Activated naive CD8-positive, alpha-beta T cell treated with anti-CD3 and anti-CD28 coated beads, Interleukin-2, amount 50 U/mL, for 24 hours (primary cell): Measurements from ENCODE around the gene BARX1.

Experiments used
- ATAC-seq: fragments of 150-1000 bp; cut with Tn5 transposase; one replicate; pipeline ENCODE4 v1.10.0; 2021
- DNase-seq: peaks from one replicate; pipeline ENCODE4 v3.0.0; 2021
- H3K27ac Mint-ChIP-seq: one replicate; pipeline ENCODE4 v1.8.0; 2021; ENCODE audit warnings: mild to moderate bottlenecking, mixed read lengths
- H3K27me3 Mint-ChIP-seq: one replicate; pipeline ENCODE4 v1.8.0; 2021; ENCODE audit warnings: mixed read lengths
- H3K36me3 Mint-ChIP-seq: one replicate; pipeline ENCODE4 v1.8.0; 2021; ENCODE audit warnings: low read depth, mixed read lengths
- H3K4me1 Mint-ChIP-seq: one replicate; pipeline ENCODE4 v1.8.0; 2021; ENCODE audit warnings: mixed read lengths
- H3K4me3 Mint-ChIP-seq: one replicate; pipeline ENCODE4 v1.8.0; 2021; ENCODE audit warnings: mild to moderate bottlenecking, moderate library complexity, mixed read lengths
- H3K9me3 Mint-ChIP-seq: one replicate; pipeline ENCODE4 v1.8.0; 2021; ENCODE audit warnings: mixed read lengths

The BARX1 gene

DNA sequence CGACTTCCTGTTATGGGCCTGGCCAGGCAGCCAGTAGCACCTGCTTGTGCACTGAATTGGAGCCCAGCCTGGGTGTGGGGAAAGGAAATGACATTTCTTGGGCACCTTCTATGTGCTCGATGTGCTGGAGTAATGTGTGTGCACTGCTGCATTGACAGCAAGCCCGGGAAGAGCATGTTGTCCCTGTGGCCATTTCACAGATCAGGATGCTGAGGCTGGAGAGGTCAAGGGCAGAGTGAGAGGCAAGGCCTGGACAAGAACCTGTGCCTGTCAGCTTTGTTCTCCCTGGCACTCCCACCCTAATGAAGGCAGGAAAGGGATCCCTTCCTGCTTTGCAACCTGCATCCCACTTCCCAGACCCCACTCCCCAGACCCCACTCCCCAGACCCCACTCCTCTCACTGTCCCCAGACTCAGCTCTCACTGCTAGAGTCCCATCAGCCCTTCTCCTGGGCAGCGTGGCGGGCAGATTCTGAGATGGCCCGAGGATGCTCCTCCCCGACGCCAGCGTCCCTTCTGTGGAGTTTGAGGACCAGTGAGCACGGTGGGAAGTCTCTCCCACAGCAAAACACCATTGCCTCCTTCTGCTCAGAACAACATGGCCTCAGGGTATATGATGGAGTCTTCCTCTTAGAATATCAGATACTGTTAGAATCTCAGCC is 49.6 kb downstream of the BARX1 start:
- H3K27me3 Mint-ChIP-seq, result peaks cover 8% of the 10 kb centered on the region

DNA sequence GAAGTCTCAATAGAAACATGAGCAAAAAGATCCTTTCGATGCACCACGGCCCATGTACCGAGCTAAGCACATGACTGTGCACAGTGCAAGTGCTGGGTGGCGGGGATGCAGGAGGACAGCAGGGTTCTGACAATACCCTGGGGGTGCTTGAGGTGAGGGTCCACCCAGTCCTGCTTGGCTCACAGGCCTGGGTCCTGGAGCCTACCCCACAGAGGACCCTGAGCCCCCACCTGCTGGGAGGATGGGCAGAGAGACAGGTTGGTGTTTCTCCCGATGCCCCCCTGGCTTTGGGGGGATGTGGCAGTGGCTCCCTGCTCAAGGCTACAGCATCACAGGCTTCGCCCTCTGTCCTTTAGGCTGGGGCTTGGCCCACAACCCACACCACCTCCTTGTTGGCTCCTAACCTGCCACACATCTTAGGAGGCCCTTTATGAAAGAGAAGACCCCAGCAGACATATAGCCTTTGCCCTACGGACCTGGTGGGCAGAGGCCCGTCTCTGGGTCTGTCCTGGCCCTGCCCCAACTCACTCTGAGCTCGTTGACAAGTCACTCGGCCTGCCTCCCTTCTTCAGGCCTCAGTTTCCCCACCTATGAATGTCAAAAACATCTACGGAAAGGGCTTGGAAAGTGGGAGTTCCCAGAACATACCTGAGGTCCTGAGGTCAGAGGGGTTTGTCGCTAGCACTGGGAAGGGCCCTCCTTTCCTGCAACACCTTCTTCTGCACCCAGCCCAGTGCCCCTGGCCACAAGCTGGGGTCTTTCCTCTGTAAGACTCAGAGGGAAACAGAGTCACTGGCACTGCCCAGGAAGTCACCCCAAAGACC is 50.3 kb downstream of the BARX1 start:
- peaks cover 2% of the 10 kb centered on the region for H3K4me1 Mint-ChIP-seq
- no peak for DNase-seq
- H3K9me3 Mint-ChIP-seq, result peaks cover 4% of the 10 kb centered on the region
- no peaks in the 10 kb centered on the region for H3K36me3 Mint-ChIP-seq
- ATAC-seq, result no peak
- H3K27ac Mint-ChIP-seq, result no peak overlapping the region
- no peak overlapping the region for H3K4me3 Mint-ChIP-seq
- H3K27me3 Mint-ChIP-seq, result peaks cover 8% of the 10 kb centered on the region

More for the DNA sequence above, 49.6 kb downstream of the BARX1 start:
- peaks cover 2% of the 10 kb centered on the region for H3K4me1 Mint-ChIP-seq
- ATAC-seq (no peak), DNase-seq (no peak)
- H3K36me3 Mint-ChIP-seq, result no peaks in the 10 kb centered on the region
- H3K4me3 Mint-ChIP-seq, result no peak overlapping the region
- no peaks in the 10 kb centered on the region for H3K9me3 Mint-ChIP-seq
- no peak overlapping the region for H3K27ac Mint-ChIP-seq

DNA sequence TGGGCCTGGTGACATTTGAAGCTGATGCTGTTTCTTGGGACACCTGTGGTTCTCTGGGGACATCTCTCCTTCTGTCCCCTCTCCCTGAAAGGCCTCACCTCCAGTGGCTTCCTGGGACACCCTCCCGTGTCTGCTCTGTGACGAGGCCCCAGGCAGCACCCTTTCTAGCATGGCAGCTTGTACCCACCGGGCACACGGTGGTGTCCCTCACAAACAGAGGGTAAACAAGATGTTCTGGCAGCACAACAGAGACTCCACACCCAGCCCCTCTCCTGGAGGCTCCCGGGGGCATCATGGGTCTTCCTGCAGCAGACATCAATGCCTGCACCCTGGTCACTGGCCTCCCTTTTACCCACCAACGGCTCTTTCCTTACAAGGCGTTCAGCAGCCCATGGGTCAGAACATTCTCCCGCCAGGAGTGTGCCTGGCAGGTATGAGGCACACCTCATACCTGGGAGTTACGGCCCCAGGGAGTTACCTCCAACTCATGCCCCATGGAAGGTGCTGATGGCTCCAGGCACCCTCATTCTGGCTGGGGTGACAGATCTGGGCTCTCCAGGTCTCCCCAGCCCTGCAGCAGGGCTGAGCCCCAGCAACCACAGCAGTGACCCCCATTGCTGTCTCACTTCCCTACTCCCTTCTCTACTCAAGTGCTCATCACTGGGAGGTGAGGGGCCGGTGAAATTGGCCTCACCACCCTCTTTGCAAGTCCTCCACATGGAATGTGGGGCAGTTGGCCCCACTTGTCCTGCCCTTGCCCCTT is 51.1 kb downstream of the BARX1 start:
- ATAC-seq, result no peak
- no peak for DNase-seq
- H3K36me3 Mint-ChIP-seq, result no peaks in the 10 kb centered on the region
- H3K4me3 Mint-ChIP-seq, result no peak overlapping the region
- peaks cover 4% of the 10 kb centered on the region for H3K9me3 Mint-ChIP-seq
- peaks cover 8% of the 10 kb centered on the region for H3K27me3 Mint-ChIP-seq
- H3K4me1 Mint-ChIP-seq, result peaks cover under 1% of the 10 kb centered on the region
- H3K27ac Mint-ChIP-seq, result no peak overlapping the region

DNA sequence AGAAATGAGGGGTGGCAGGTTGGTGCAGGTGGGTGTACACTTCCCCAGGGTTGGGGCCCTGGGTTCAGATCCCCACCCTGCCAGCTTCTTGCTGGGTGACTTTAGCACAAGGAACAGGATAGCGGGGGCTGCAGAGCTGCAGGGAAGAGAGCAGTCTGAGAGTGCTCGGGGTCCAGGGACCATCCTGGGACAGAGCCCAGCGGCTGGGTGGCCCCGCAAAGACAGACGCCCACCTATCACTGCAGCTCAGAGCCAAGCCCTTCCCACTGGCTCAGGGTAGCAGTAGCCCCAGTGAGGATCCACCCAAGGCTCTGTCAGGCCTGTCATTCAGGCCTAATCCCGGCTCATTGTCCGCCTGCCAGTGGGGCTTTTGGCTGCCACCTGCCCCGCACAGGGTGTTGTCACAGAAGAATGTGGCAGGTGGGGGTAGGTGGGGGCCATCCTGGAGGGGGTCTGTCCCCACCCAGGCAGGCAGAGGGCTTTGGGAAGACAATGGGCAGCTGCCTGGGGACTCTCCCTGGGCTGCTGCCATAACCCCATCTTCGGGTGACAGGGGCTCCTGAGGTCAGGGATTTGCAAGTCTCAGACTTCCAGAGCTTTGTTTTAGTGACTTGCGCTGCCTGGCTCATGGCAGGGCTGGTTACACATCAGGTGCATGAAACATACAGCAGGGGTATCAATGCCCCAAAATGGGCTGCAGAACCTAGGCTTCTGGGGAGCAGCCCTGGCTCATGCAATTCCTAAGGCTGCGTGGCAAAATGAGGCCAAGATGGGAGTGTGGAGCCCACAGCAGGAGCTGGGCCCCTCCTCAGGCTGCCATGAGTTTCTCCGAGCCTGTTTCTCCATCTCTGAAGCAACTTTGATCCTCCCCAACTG is 52.1 kb downstream of the BARX1 start:
- no peak overlapping the region for H3K4me3 Mint-ChIP-seq
- H3K4me1 Mint-ChIP-seq, result peaks cover 7% of the 10 kb centered on the region
- no peak overlapping the region for H3K27ac Mint-ChIP-seq
- ATAC-seq (no peak), DNase-seq (no peak)
- H3K9me3 Mint-ChIP-seq, result peaks cover 4% of the 10 kb centered on the region
- H3K27me3 Mint-ChIP-seq, result peaks cover 3% of the 10 kb centered on the region
- no peaks in the 10 kb centered on the region for H3K36me3 Mint-ChIP-seq

DNA sequence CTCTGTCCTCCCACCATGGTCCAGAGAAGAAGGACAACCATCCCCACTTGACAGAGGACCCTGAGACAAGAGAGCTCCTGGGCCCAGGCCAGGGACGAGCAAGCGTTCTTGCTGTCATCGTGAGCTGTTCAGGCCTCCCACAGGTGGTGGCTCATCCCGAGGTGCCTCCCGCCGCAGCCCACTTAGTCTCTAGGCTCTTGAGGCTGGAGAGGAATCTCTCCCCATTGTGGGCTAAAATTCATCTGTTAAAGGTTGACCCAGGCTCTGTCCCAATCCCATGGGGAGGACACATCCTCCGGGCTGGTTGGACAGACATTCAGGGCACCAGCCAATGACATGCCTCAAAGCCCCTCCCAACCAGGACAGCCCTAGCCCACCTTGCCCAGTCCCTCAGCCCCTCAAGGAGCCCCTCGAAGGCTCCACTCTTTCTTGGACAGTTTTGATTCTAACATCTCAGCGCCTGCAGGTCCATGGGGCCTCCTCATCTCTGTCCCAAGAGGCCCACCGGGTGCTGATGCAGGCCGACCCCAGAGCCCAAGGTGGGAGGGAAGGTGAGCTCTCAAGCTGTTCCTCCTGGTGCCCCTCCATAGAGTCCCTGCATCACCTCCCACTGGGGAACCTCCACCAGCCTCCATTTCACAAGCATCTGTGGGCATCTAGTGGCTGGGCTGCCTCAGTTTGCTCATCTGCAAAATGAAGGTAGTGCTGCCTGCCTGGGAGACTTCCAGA is 52.9 kb downstream of the BARX1 start:
- Mint-ChIP-seq H3K4me1 (peaks cover 13% of the 10 kb centered on the region), H3K27me3 (no peaks in the 10 kb centered on the region), H3K9me3 (peaks cover 4% of the 10 kb centered on the region), H3K27ac (no peak overlapping the region), H3K36me3 (no peaks in the 10 kb centered on the region), H3K4me3 (no peak overlapping the region)
- ATAC-seq (no peak), DNase-seq (no peak)
